GM21367 (cell line): ENCODE measurements around the gene PPA1.
"Not testable (repeated sequence)": the region's sequence is repeated elsewhere in the genome, so short reads cannot be mapped to it uniquely, and the experiment has no call there.

ENCODE experiments used
- ATAC-seq: cut with Tn5 transposase; IDR thresholded peaks from one replicate; pipeline ENCODE4 v1.9.1; 2021; ENCODE audit not compliant: unreplicated experiment

PPA1 gene

GRCh38 chr10:70222340-70222794 lies 10.9 kb downstream of the PPA1 start:
- no peak for ATAC-seq

- ATAC-seq: no peak
Measured at GRCh38 chr10:70221030-70221429, 12.2 kb downstream of the PPA1 start.

GRCh38 chr10:70212879-70213278 lies 20.4 kb downstream of the PPA1 start:
- ATAC-seq: no peak

GRCh38 chr10:70212277-70212676 lies 21.0 kb downstream of the PPA1 start:
- no peak for ATAC-seq

GRCh38 chr10:70206762-70207161 lies 26.5 kb downstream of the PPA1 start:
- ATAC-seq: no peak

GRCh38 chr10:70201105-70201504 lies 32.1 kb downstream of the PPA1 start:
- no peak for ATAC-seq

GRCh38 chr10:70198696-70199466 lies 34.3 kb downstream of the PPA1 start:
- no peak for ATAC-seq

- no peak for ATAC-seq
Measured at GRCh38 chr10:70197235-70197945, 35.8 kb downstream of the PPA1 start.

- ATAC-seq: no peak
Measured at GRCh38 chr10:70193391-70193844, 39.8 kb downstream of the PPA1 start.

GRCh38 chr10:70192326-70192968 lies 40.8 kb downstream of the PPA1 start:
- ATAC-seq: no peak

- ATAC-seq: no peak
Measured at GRCh38 chr10:70191972-70192305, 41.3 kb downstream of the PPA1 start.

- ATAC-seq: no peak
Measured at GRCh38 chr10:70191161-70191971, 41.9 kb downstream of the PPA1 start.

- no peak for ATAC-seq
Measured at GRCh38 chr10:70190581-70190980, 42.6 kb downstream of the PPA1 start.

GRCh38 chr10:70190102-70190501 lies 43.1 kb downstream of the PPA1 start:
- ATAC-seq: no peak

- no peak for ATAC-seq
Measured at GRCh38 chr10:70188768-70189167, 44.5 kb downstream of the PPA1 start.

- no peak for ATAC-seq
Measured at GRCh38 chr10:70186571-70186970, 46.7 kb downstream of the PPA1 start.

GRCh38 chr10:70186090-70186489 lies 47.1 kb downstream of the PPA1 start:
- ATAC-seq: no peak

GRCh38 chr10:70183304-70183703 lies 49.9 kb downstream of the PPA1 start:
- ATAC-seq: no peak

- ATAC-seq: not testable (repeated sequence)
Measured at GRCh38 chr10:70179209-70179608, 54.0 kb downstream of the PPA1 start.

GRCh38 chr10:70178139-70178725 lies 55.0 kb downstream of the PPA1 start:
- no peak for ATAC-seq

- no peak for ATAC-seq
Measured at GRCh38 chr10:70176441-70176840, 56.8 kb downstream of the PPA1 start.
